NCI-H146 treated with DMSO at 0.1 percent for 48 hours (cell line): ENCODE measurements around the gene CABCOCO1.
A peak's percentile ranks its signal among the peaks of the same experiment; 100 is the strongest.

Experiments used
- DNase-seq: peaks from one replicate; lab custom pipeline; 2025; ENCODE audit not compliant: unreplicated experiment; lab: John Stamatoyannopoulos, UW

The CABCOCO1 gene

DNA sequence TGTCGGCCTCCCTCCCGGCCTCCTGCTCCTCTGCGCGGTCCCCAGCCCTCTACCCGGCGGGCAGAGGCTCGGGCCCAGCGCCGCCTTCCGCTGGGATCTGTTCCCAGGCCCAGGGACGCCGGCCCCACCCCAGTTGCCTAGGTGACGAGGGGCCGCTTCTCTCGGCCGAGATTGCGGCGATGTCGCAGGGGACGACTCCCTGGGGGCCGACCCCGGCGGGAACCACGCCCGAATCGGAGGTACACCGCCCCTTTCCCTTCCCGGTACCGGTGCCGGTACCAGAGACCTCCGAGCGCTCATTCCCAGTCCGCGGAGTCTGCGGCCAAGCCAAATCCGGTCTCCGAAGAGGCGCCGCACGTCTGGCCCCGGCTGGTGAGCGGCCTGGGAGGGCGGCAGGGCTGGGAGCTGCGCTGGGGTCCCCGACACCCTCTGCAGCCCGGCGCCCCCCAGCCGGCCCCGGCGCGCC, at the start of gene CABCOCO1:
Gene CABCOCO1, plus strand, starts transcription at position 136 of the 466 bp plus-strand sequence. Its CDS starts 44 bp downstream, at position 180.
- DNase-seq: peak; percentile 52

DNA sequence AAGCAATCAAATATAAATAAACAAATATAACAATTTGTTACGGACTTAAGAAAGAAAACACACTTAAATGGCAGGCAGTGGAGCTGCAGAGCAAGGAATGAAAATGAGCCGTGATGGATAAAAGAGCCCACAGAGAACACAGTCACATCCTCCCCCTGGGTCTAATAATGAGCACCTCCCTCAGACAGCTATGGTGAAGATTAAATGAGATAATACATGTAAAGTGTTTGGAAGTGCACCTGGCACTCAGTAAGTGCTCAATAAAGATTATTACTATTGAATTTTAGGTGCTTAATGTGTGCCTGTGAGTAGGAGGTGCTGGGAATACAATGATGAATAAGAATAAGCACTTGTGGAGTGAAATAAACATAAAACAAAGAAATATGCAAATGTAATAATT, 49.1 kb upstream of the CABCOCO1 start:
- no peak for DNase-seq

GRCh38 chr10:61616611-61617010, 46.1 kb upstream of the CABCOCO1 start:
- no peak for DNase-seq

- no peak for DNase-seq
Observed at GRCh38 chr10:61617180-61617579, 45.5 kb upstream of the CABCOCO1 start.

DNA sequence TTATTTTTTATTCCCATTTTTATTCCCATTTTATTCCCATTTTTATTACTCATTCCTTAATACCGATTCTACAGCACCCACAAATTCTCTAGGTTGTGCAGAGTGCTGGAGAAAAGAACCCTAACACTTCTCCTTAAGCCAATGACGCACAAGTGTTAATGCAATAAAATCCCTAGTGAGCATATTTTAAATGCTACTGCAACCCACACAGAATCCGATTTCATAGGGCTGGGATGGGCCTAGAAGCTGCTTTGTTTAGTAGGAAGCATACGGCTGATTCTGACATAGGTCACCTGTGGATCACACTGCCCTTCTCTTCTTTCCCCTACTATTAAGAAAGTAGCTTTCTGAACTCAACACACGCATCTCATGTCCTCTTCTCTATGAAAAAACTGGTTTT, 45.1 kb upstream of the CABCOCO1 start:
- DNase-seq: no peak

DNA sequence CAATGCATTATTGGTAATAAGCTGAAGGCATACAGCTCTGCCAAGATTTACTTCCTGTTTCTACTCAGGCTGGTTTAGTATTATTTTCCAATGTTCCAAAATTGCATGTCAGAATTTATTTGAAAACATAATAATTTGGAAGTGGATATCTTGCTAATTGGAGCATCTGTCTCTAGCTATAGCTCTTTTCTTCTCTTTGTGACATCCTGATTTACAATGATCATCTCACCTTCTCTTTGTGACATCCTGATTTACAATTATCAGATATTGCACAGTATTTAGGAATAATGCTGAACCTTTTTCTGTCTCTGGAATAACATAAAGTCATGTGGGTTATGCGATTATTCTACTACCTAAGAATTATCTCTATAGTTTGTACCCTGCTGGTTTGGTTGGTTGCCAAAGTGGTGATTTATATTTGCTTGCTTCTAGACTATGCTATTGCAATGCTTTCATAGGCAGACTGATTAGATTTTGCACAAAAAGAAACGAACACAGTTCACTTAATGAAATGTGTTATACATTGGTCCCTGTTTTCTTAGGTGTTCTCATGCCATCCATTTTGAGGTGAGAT, 44.3 kb upstream of the CABCOCO1 start:
- DNase-seq: no peak

DNA sequence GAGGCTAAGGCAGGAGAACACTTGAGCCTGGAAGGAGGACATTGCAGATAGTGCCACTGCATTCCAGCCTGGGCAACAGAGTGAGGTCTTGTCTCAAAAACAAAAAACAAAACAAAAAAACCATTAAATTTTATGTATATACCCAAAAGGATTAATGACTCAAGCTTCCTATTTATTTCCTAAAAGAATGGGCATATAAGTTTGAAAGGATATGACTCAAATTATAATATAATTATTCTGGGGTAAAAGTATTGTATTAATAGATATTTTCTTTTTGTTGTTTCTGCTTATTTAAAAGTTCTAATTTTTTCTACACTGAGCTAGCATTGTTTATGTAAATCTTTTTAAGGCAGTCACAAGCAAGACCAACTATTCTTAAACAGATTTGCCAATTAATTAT, 42.2 kb upstream of the CABCOCO1 start:
- DNase-seq: no peak

DNA sequence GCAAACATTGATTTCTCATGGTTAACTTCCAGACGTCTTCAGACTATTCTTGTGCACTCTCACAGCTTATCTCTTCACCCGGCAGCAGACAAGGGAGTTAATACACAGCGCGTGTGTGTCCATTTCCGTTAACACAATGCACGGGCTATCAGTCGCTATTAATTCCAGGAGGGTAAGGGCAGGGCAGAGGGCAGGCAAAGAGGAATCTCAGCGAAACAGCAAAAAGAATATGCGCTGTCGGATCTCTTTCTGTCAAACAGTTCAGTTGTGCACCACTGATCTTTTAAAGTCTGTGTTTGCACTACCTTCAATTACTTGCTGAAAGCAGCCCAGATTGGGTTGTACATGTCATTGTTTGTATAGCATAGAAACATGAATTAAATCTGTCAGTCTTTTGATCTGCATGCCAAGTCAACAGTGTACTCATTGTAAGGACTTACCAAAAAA, 41.1 kb upstream of the CABCOCO1 start:
- DNase-seq: peak; percentile 95

- DNase-seq: no peak
Observed at GRCh38 chr10:61623161-61623560, 39.6 kb upstream of the CABCOCO1 start.

GRCh38 chr10:61626209-61626608, 36.5 kb upstream of the CABCOCO1 start:
- no peak for DNase-seq

DNA sequence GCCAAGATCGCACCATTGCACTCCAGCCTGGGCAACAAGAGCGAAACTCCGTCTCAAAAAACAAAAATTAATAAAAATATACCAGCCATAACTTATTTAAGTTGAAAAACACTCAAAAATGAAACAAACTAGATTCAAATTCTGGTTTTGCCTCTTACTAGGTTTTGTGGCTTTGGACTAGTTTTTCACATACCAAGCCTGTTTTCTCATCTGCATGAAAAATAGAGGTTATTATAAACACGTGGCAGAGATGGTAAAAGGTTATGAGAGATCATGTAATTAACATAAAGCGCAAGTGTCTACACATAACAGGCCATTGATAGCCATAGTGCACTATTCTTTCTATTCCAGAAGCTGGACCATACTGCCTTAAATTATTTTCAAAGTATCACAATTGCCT, 35.5 kb upstream of the CABCOCO1 start:
- DNase-seq: no peak

- no peak for DNase-seq
Observed at GRCh38 chr10:61628151-61628874, 34.4 kb upstream of the CABCOCO1 start.

DNA sequence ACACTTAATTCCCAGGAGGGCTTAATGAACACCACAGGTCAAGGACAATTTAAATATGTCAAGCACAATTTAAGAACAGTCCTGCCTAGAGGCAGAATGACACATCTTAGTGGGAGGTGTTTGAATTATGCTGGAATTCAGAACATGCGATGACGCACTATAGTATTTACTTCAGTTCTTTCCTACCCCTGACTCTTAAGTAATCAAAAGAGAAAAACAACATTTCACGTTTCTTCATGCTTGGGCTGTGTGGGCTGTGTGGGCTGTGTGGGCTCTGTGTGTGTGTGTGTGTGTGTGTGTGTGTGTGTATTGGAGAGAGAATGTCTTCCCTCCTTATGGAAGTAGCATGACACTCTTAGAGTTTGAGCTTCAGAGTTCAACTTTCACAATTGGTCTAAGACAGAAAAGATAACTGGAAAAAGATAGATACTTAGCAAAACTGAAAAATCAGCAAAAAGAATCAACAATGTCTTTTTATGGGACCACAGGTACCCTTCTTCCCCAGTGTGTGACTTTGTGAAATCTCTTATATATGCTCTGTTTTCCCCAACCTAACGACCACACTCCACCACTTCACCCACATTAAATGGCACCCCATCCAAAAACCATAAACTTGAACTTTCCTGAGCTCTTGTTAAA, 33.7 kb upstream of the CABCOCO1 start:
- DNase-seq: no peak

DNA sequence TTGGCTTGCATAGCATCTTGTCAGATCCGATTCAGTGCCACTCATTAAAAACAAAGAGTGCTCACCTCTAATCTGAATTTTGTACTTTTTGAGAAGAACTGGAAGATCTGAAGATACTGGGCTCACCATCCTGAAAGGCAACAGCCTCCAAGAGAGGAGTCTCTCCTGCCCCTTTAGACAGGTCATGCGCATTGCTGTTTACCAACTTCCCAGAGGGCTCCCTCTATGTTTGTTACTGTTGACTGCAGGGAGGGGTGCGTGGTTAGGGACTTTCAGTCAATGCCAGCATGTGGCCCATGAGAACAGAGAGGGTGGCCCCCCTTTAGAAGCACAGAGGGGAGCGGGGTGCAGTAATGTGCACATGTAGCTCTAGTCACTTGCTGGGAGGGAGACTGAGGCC, 33.2 kb upstream of the CABCOCO1 start:
- DNase-seq: no peak

DNA sequence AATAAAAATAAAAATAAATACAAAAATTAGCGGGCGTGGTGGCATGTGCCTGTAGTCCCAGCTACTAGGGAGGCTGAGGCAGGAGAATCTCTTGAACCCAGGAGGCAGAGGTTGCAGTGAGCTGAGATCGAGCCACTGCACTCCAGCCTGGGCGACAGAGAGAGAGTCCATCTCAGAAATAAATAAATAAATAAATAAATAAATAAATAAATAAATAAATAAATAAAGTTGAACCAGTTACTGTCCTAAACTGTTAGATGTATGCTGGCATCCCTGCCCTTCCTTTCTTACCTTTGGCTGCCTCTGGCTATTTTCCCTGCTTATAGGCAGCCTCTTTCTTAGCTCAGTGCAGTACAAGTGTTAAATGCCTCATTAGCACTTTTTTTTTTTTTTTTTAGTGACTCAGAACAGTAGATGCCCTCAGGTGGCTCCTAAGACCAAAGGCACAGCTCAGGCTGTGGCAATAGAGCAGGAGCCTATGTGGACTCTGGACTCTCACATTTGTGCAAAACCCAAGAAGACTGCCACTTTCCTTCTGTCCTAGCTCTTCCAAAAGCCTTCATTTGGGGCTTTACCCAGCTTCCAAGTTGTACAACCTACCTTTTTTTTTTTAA, 30.6 kb upstream of the CABCOCO1 start:
- DNase-seq: no peak

- no peak for DNase-seq
Observed at GRCh38 chr10:61633665-61634064, 29.1 kb upstream of the CABCOCO1 start.

DNA sequence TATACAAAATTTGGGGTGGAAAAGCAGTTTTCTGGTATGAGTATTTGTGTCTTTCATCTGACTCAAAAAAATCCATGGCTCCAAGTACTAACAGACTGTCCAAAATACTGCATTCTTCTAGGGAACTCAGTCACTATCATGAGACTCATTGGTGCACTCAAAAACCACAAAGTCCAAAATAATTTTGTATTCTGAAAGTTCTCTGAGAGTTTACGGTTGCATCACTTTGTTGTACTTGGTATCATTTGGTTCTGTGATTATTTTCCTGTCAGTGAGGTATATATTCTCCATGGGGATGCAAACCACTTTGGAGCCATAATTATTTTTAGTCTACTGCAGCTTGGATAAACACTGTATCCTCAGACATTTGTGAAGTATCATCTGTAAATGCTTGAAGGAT, 28.0 kb upstream of the CABCOCO1 start:
- no peak for DNase-seq

DNA sequence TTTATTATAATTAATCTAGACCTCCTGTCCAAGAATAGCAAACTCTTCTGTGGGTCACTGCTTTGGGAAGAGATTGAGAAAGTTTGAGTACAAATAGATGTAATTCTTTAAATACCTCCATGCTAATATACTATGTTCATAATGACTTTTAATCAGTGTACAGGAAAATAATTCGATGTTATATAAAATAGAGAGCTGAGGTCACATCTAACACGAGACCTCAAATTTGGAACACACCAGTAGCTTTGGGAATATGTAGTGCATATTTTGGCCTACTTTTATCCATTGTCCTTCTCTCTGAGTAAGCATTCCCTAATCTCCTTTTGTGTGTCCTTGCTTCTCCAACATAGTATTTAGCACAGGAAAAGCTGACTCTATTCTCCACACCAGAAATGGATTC, 27.3 kb upstream of the CABCOCO1 start:
- DNase-seq: no peak

GRCh38 chr10:61635932-61636331, 26.8 kb upstream of the CABCOCO1 start:
- DNase-seq: no peak

GRCh38 chr10:61639952-61640351, 22.8 kb upstream of the CABCOCO1 start:
- DNase-seq: no peak

GRCh38 chr10:61640856-61641255, 21.9 kb upstream of the CABCOCO1 start:
- no peak for DNase-seq

- DNase-seq: no peak
Observed at GRCh38 chr10:61642150-61642571, 20.6 kb upstream of the CABCOCO1 start.
